Ramos (cell line): Measurements from ENCODE around the gene S1PR4.

Source experiments
- in situ Hi-C: fragments of 300-500 bp; cut with MboI; formaldehyde crosslinking; loops from one replicate; pipeline ENCODE4 v1.14.3; 2022; ENCODE audit warnings: low sequenced_read_pairs; ENCODE audit not compliant: unreplicated experiment

The S1PR4 gene

GRCh38 chr19:3178377-3178972, at the start of gene S1PR4:
Gene S1PR4 (plus strand): TSS chr19:3178769. CDS start chr19:3178793, 24 bp downstream.
- in situ Hi-C loops = no loop called here

DNA sequence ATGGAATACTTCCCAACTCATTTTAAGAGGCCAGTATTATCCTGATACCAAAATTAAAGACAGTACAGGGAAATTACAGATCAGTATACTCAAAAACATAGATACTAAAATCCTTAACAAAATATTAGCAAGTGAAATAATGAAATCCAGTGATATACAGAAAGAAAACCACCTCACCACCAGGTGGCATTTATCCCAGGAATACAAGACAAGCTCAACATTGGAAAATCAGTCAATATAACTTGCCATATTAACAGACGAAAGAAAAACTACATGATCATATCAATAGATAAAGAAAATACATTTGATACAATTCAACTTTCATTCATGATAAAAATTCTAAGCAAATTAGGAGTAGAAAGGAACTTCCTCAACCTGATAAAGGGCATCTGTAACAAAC, 49.5 kb upstream of the S1PR4 start:
- in situ Hi-C loops = no loop called here

DNA sequence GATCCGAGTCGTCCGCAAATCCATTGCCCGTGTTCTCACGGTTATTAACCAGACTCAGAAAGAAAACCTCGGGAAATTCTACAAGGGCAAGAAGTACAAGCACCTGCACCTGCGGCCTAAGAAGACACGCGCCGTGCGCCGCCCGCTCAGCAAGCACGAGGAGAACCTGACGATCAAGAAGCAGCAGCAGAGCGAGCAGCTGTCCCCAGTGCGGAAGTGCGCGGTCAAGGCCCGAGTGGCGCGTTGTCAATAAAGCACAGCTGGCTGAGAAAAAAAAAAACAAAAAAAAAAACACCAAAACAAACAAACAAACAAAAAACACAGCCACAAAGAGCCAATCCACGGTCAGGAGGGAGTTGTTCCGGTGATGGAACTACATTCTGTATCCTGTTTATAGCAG, 47.4 kb upstream of the S1PR4 start:
- in situ Hi-C loops = no loop called here

- in situ Hi-C loops = no loop called here
Measured at GRCh38 chr19:3132971-3133792, 45.4 kb upstream of the S1PR4 start.

GRCh38 chr19:3133793-3134116, 44.8 kb upstream of the S1PR4 start:
- in situ Hi-C loops = no loop called here

DNA sequence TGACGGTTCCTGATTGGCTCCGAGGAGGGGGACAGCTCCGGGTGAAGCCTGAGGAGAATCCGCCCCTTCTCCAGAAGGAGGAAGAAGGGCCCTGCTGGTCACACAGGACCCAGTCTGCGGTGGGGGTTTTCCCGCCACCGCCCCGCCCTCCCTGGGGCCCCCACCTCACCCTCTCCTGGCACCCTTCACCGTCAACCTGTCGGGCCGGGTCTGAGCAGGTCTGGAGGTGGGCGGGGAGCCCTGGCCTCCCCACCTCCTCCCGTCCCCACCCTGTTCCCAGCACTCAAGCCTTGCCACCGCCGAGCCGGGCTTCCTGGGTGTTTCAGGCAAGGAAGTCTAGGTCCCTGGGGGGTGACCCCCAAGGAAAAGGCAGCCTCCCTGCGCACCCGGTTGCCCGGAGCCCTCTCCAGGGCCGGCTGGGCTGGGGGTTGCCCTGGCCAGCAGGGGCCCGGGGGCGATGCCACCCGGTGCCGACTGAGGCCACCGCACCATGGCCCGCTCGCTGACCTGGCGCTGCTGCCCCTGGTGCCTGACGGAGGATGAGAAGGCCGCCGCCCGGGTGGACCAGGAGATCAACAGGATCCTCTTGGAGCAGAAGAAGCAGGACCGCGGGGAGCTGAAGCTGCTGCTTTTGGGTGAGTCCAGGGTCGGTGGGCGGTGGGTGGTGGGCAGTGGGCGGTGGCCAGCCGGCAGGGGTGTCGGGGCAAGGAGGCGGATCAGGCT, 42.4 kb upstream of the S1PR4 start, which contains the start of gene GNA15:
GNA15 (plus strand) TSS at position 73 of the 723 bp plus-strand sequence; CDS start at position 491, 418 bp downstream.
- in situ Hi-C loops = no loop called here

GRCh38 chr19:3136684-3137055, 41.9 kb upstream of the S1PR4 start:
- in situ Hi-C loops = no loop called here

DNA sequence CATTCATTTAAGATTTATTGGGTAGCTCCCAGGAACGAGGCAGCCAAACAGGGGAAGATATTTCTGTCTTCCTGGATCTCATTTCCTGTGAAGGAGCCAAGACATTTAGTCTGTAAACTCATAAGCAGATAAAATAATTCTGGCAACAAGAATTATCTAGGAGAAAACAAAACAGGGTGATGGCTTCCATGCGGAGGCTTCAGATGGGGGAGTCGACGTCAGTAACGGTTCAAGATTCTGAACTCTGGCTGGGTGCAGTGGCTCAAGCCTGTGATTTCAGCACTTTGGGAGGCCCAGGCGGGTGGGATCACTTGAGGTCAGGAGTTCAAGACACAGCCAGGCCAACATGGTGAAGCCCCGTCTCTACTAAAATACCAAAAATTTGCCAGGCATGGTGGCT, 41.5 kb upstream of the S1PR4 start:
- in situ Hi-C loops = no loop called here

- in situ Hi-C loops = no loop called here
Measured at GRCh38 chr19:3138268-3138667, 40.3 kb upstream of the S1PR4 start.

- in situ Hi-C loops = no loop called here
Measured at GRCh38 chr19:3140667-3141038, 37.9 kb upstream of the S1PR4 start.

DNA sequence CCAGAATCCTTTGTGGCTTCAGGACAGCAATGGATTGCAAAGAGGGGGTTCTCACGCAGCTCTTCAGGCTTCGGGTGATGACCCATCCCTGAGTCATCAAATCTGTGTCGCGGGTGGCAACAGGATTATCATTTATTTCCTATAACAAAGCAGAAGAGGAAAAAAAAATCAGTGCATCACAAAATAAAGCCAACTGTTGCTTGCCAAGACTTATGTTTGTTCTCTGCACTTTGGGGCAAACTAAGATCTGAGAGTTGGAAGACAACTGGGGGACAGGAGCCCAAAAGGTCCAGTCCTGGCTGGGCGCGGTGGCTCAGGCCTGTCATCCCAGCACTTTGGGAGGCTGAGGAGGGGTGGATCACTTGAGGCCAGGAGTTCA, 36.3 kb upstream of the S1PR4 start:
- in situ Hi-C loops = no loop called here

DNA sequence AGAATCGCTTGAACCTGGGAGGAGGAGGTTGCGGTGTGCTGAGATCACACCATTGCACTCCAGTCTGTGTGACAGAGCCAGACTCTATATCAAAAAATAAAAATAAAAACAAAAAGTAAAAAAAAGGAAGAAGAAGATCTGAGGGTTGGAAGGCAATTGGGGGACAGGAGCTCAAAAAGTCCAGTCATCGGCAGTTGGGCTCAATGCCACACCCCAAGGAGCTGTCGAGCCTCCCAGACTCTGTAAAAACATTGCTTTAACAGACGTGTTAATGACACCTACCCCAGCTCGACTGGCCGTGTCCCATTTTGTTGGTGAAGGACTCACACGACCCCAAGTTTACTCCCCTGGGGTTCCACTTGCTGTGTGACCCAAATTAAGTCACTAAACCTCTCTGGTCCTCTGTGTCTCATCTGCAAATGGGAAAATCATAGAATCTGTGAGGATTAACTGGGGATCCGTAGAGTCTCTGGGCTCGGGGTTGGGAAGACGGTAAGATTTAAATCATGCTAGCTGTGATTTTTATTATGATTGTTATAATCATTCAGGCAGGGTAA, 35.7 kb upstream of the S1PR4 start:
- in situ Hi-C loops = no loop called here

GRCh38 chr19:3145909-3146676, 32.5 kb upstream of the S1PR4 start:
- in situ Hi-C loops = no loop called here

DNA sequence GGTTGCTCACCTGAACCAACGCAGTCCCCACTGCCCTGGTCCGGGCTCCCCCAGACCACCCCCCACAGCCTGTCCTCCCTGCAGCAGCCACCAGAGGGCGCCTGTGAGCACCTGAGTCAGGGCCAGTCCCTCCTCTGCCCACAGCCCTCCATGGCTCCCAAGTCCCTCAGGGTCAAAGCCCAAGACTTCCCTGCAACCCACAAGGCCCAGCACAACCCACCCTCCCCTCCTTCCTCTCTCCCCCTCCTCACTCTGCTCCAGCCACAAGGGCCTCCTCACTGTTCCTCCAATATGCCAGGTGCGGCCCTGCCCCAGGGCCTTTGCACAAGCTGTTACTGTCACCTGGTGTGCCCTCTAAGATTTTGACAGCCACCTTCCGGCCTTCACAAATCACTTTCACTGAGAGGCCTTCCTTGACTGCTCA, 31.9 kb upstream of the S1PR4 start:
- in situ Hi-C loops = no loop called here

- in situ Hi-C loops = no loop called here
Measured at GRCh38 chr19:3148503-3148902, 30.1 kb upstream of the S1PR4 start.

- in situ Hi-C loops = no loop called here
Measured at GRCh38 chr19:3149089-3149488, 29.5 kb upstream of the S1PR4 start.

- in situ Hi-C loops = no loop called here
Measured at GRCh38 chr19:3149526-3150505, 28.8 kb upstream of the S1PR4 start.

GRCh38 chr19:3150739-3151329, 27.7 kb upstream of the S1PR4 start:
- in situ Hi-C loops = no loop called here
